Endothelial cell of umbilical vein (primary cell): Measurements from ENCODE around the gene ANKS1B. TPM values are rescaled to one million over a fixed set of nuclear protein-coding genes. Genes with fewer than 3 reads are reported as not detected.

Experiments used
- BruUV-seq: library from RNA; stranded (reverse); fragments of 400-500 nt; replicated peaks from 2 replicates; lab custom pipeline; 2021; lab: Mats Ljungman, UMichigan
- CTCF ChIA-PET: fragments of 300-600, 350-600 bp; sonication (Branson Sonifier 250); formaldehyde crosslinking; loops from one replicate; lab custom pipeline; 2021; ENCODE audit warnings: antibody characterized with exemption, inconsistent platforms; lab: Charles Lee
- POLR2A ChIA-PET: fragments of 300-600, 350-600 bp; sonication (Branson Sonifier 250); formaldehyde crosslinking; loops from one replicate; lab custom pipeline; 2021; ENCODE audit warnings: antibody characterized with exemption, inconsistent platforms; lab: Charles Lee
- DNase-seq: peaks from one replicate; pipeline ENCODE4 v3.0.0-alpha.2; 2011; ENCODE audit warnings: low read depth, low spot score
- FAIRE-seq: peaks from 2 replicates; lab custom pipeline; 2011; peaks lifted over from hg19 to GRCh38; lab: Jason Lieb, UNC
- H2AFZ ChIP-seq: 2 replicates; pipeline ENCODE4 v1.6.0; 2012; ENCODE audit warnings: low read depth, low read length, control low read depth, inconsistent platforms
- H3K27ac ChIP-seq: 2 replicates; pipeline ENCODE4 v1.5.1; 2011; ENCODE audit warnings: low read depth, mild to moderate bottlenecking, control low read depth, low read length, moderate library complexity; ENCODE audit not compliant: insufficient read depth
- H3K27me3 ChIP-seq, 2 experiments: 2 replicates each; pipeline versions ENCODE4 v1.6.0 to v1.6.1; 2011; ENCODE audit warnings: low read length in 2 of 2, mixed read lengths in 1 of 2; ENCODE audit not compliant: control insufficient read depth in 2 of 2, insufficient read depth in 2 of 2
- H3K36me3 ChIP-seq, 2 experiments: 2 replicates in 1 of 2; 3 replicates in 1 of 2; pipeline ENCODE4 v1.5.1; 2011; ENCODE audit warnings: low read length in 2 of 2, mild to moderate bottlenecking in 1 of 2, moderate library complexity in 1 of 2; ENCODE audit not compliant: control insufficient read depth in 2 of 2, insufficient read depth in 2 of 2; ENCODE audit errors: extremely low read depth in 1 of 2
- H3K4me1 ChIP-seq: 3 replicates; pipeline ENCODE4 v1.5.1; 2011; ENCODE audit warnings: mild to moderate bottlenecking, low read length; ENCODE audit not compliant: control insufficient read depth, insufficient read depth; ENCODE audit errors: extremely low read depth
- H3K4me2 ChIP-seq: 2 replicates; pipeline ENCODE4 v1.6.1; 2011; ENCODE audit warnings: low read length, control low read depth, mixed read lengths; ENCODE audit not compliant: insufficient read depth
- H3K4me3 ChIP-seq, 3 experiments: fragments of 200-600 bp in 1 of 3; sonication (generic), shearing (Covaris generic) in 1 of 3; replicated peaks in 1 of 3; 2 replicates each; pipeline ENCODE4 v1.5.1; 2011 to 2016; ENCODE audit warnings: control low read depth in 3 of 3, low read length in 3 of 3, mild to moderate bottlenecking in 2 of 3, inconsistent platforms in 1 of 3, low read depth in 1 of 3, moderate library complexity in 1 of 3; ENCODE audit not compliant: insufficient read depth in 1 of 3
- H3K79me2 ChIP-seq: 2 replicates; pipeline ENCODE4 v1.6.0; 2012; ENCODE audit warnings: low read length, inconsistent platforms; ENCODE audit not compliant: control insufficient read depth, insufficient read depth
- H3K9ac ChIP-seq: replicated peaks from 2 replicates; pipeline ENCODE3; 2011; ENCODE audit warnings: low read length, control low read depth; ENCODE audit not compliant: insufficient read depth; ENCODE audit errors: extremely low read depth
- H3K9me1 ChIP-seq: replicated peaks from 3 replicates; pipeline ENCODE4 v1.6.0; 2011; ENCODE audit warnings: mild to moderate bottlenecking, low read length; ENCODE audit not compliant: control insufficient read depth, insufficient read depth; ENCODE audit errors: extremely low read depth
- H3K9me3 ChIP-seq: replicated peaks from 2 replicates; pipeline ENCODE4 v1.5.1; 2012; ENCODE audit warnings: low read length, inconsistent platforms; ENCODE audit not compliant: control insufficient read depth, insufficient read depth
- H4K20me1 ChIP-seq: replicated peaks from 2 replicates; pipeline ENCODE3; 2011; ENCODE audit warnings: mild to moderate bottlenecking, low read length; ENCODE audit not compliant: control insufficient read depth, insufficient read depth; ENCODE audit errors: extremely low read depth
- EZH2 ChIP-seq: IDR thresholded peaks from 2 replicates; pipeline ENCODE4 v1.6.1; 2012; ENCODE audit warnings: borderline replicate concordance, low read depth, mild to moderate bottlenecking, moderate library complexity, low read length, inconsistent platforms; ENCODE audit not compliant: severe bottlenecking
- FOS ChIP-seq: IDR thresholded peaks from 2 replicates; pipeline ENCODE4 v1.6.1; 2011; ENCODE audit warnings: mild to moderate bottlenecking, low read length, moderate library complexity, borderline replicate concordance; ENCODE audit not compliant: insufficient read depth
- GATA2 ChIP-seq: IDR thresholded peaks from 2 replicates; pipeline ENCODE4 v1.7.0; 2011; ENCODE audit warnings: low read depth, mild to moderate bottlenecking, moderate library complexity, mixed read lengths, low read length; ENCODE audit not compliant: insufficient read length, insufficient read depth
- JUN ChIP-seq: IDR thresholded peaks from 2 replicates; pipeline ENCODE4 v1.6.1; 2011; ENCODE audit warnings: borderline replicate concordance, low read depth; ENCODE audit not compliant: insufficient read length, insufficient read depth
- MYC ChIP-seq: IDR thresholded peaks from one replicate; pipeline ENCODE4 v1.6.1; 2011; ENCODE audit warnings: mild to moderate bottlenecking, low read depth, low read length
- POLR2A ChIP-seq: IDR thresholded peaks from 2 replicates; pipeline ENCODE4 v1.6.1; 2012; ENCODE audit warnings: low read depth, mild to moderate bottlenecking, control low read depth, low read length
- POLR2AphosphoS5 ChIP-seq: IDR thresholded peaks from 2 replicates; pipeline ENCODE4 v1.6.1; 2012; ENCODE audit warnings: low read depth, mild to moderate bottlenecking, control low read depth, low read length, moderate library complexity; ENCODE audit not compliant: insufficient read depth
- dilution Hi-C: fragments of 300-500 bp; cut with MboI; formaldehyde crosslinking; loops from one replicate; pipeline ENCODE4 v1.15.0; 2019; ENCODE audit warnings: low sequenced_read_pairs; ENCODE audit not compliant: extremely low pct_ligation_motif_present
- intact Hi-C: fragments of 100-400 bp; cut with micrococcal nuclease; formaldehyde crosslinking; loops from one replicate; pipeline ENCODE4 v1.10.0; 2022
- polyA plus RNA-seq, 4 experiments: library from polyadenylated mRNA; depleted of rRNA in 3 of 4; stranded (reverse) in 3 of 4; unstranded in 1 of 4; fragments of >200 nt; gene quantifications; 2 replicates each; pipeline versions ENCODE4 v1.2.1 to v1.2.3, GENCODE V29; 2011 to 2012; ENCODE audit warnings: missing spikeins in 1 of 4
- total RNA-seq: library from RNA; stranded (reverse); gene quantifications from 2 replicates; pipeline ENCODE4 v1.2.3, GENCODE V29; 2021
- TF ChIP-seq, protein P1 (sequence below): IDR thresholded peaks from 2 replicates; pipeline ENCODE4 v1.6.1; 2011; ENCODE audit not compliant: insufficient read depth, insufficient read length
- TF ChIP-seq, protein P2 (sequence below), 2 donors: IDR thresholded peaks; 1 replicate in 1 of 2; 2 replicates in 1 of 2; pipeline ENCODE4 v1.5.1; 2011; ENCODE audit warnings: low read length in 2 of 2, mild to moderate bottlenecking in 2 of 2, moderate library complexity in 2 of 2, control low read depth in 1 of 2, inconsistent platforms in 1 of 2, low read depth in 1 of 2; ENCODE audit not compliant: insufficient read depth in 1 of 2; ENCODE audit errors: extremely low read depth in 1 of 2

The ANKS1B gene
- total and polyA plus RNA-seq, 2 donors (not counting 3 experiments of a cell fraction or from before 2014, with no cell fraction given) = 0.15 to 0.38 TPM

DNA sequence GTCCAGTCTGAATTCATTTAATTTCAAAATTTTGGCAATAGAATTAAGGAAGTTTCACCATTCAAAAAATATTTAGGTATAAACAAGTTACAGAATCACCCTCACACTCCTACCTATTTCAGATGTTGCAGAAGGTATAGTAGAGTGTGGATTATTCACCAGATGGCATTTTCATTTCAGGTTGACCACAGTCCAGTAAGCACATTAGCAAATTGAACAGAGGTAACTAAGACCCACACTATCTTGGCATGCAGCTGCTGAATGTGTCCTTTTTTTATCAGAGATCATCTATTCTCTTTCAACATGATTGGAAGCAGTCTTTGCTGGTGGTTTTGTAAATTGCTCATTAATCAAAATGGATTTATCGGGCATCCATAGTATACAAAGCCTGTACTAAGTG lies 488.9 kb downstream of the ANKS1B start:
- TF ChIP-seq POLR2A = no peak
- TF ChIP-seq, protein P1, sequence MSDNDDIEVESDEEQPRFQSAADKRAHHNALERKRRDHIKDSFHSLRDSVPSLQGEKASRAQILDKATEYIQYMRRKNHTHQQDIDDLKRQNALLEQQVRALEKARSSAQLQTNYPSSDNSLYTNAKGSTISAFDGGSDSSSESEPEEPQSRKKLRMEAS = no peak
- TF ChIP-seq FOS = no peak
- TF ChIP-seq, protein P2, sequence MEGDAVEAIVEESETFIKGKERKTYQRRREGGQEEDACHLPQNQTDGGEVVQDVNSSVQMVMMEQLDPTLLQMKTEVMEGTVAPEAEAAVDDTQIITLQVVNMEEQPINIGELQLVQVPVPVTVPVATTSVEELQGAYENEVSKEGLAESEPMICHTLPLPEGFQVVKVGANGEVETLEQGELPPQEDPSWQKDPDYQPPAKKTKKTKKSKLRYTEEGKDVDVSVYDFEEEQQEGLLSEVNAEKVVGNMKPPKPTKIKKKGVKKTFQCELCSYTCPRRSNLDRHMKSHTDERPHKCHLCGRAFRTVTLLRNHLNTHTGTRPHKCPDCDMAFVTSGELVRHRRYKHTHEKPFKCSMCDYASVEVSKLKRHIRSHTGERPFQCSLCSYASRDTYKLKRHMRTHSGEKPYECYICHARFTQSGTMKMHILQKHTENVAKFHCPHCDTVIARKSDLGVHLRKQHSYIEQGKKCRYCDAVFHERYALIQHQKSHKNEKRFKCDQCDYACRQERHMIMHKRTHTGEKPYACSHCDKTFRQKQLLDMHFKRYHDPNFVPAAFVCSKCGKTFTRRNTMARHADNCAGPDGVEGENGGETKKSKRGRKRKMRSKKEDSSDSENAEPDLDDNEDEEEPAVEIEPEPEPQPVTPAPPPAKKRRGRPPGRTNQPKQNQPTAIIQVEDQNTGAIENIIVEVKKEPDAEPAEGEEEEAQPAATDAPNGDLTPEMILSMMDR (IDR thresholded peaks at IDR 0.05; ENCODE audit: extremely low read depth in 1 of 2, insufficient read depth in 1 of 2, low read depth in 1 of 2, low read length in 2 of 2) = no peak
- no peak for TF ChIP-seq POLR2AphosphoS5
- no peak for TF ChIP-seq EZH2
- no peak for TF ChIP-seq JUN
- no peak for TF ChIP-seq MYC
- TF ChIP-seq GATA2 = no peak
- no peaks in the 10 kb centered on the region for H3K27me3 ChIP-seq
- no peaks in the 10 kb centered on the region for H3K4me1 ChIP-seq
- ChIA-PET CTCF (no interaction called here), POLR2A (no interaction called here)
- H4K20me1 ChIP-seq = no peaks in the 10 kb centered on the region
- no peak overlapping the region for H3K4me3 ChIP-seq
- dilution Hi-C loops (no loop called here), intact Hi-C loops (no loop called here)
- no peaks in the 10 kb centered on the region for H3K9me1 ChIP-seq
- no peak overlapping the region for H3K27ac ChIP-seq
- no peaks in the 10 kb centered on the region for H3K79me2 ChIP-seq
- no TSS peak for BruUV-seq
- H2AFZ ChIP-seq = no peak overlapping the region
- no peaks in the 10 kb centered on the region for H3K36me3 ChIP-seq
- H3K9ac ChIP-seq = no peak overlapping the region
- DNase-seq = no peak
- H3K9me3 ChIP-seq = no peaks in the 10 kb centered on the region
- no peak overlapping the region for H3K4me2 ChIP-seq
- FAIRE-seq = no peak
